Measurements from ENCODE around the gene PSMB10. TPM values are rescaled to one million over a fixed set of nuclear protein-coding genes. Genes with fewer than 3 reads are reported as not detected.

Gene PSMB10
- total RNA-seq, 4 donors from 2014 or later = 22.9 to 39.7 (median 32.5) TPM

- no peak for DNase-seq
- Histone ChIP-seq H3K9me3 (no peaks in the 10 kb centered on the region), H3K27me3 (no peaks in the 10 kb centered on the region), H3K27ac (no peak overlapping the region), H3K4me1 (peaks cover 0 to 4% of the 10 kb centered on the region in 2 donors), H3K4me3 (replicated peaks in 1 of 3) (no peak overlapping the region), H3K36me3 (peaks cover 20 to 39% of the 10 kb centered on the region in 2 donors)
- WGBS, 2 donors = 90 to 93% methylated on average over 9 to 12 of the region's 12 CpGs
- TF ChIP-seq CTCF (IDR thresholded peaks at IDR 0.05) = no peak
- TF ChIP-seq POLR2A (IDR thresholded peaks at IDR 0.05) = no peak
- intact Hi-C loops (cut with DNase I) = no loop called here
These were observed 51.1 kb downstream of the PSMB10 start for GRCh38 chr16:67885545-67885944.

- H3K36me3 ChIP-seq = peaks cover 29 to 48% of the 10 kb centered on the region in 2 donors
- H3K4me3 ChIP-seq (replicated peaks in 1 of 3) = no peak within 1 kb of the TSS
- no peak within 1 kb of the TSS for H3K27ac ChIP-seq
- TF ChIP-seq CTCF (IDR thresholded peaks at IDR 0.05) (no peak), POLR2A (IDR thresholded peaks at IDR 0.05) (no peak)
- 53 to 63% methylated on average over 10 to 13 of the region's 22 CpGs for WGBS, 2 donors
- H3K9me3 ChIP-seq = no peaks in the 10 kb centered on the region
- peaks cover 0 to 4% of the 10 kb centered on the region in 2 donors for H3K4me1 ChIP-seq
- DNase-seq = peak; percentile 76 to 84
- intact Hi-C loops (cut with DNase I) = loop anchor here (5.0 kb wide), 2 partner anchors 43 to 158 kb away; no protein-coding TSS in a partner anchor
- no peaks in the 10 kb centered on the region for H3K27me3 ChIP-seq
These were observed 52.0 kb downstream of the PSMB10 start, which contains the start of gene NRN1L for GRCh38 chr16:67884684-67885083. NRN1L (plus strand) TSS chr16:67884885; CDS start chr16:67884904, 19 bp downstream.

Small RNA genes lying within 50 kb of the gene (small RNA-seq; reads per million reads assigned to genes)
- not detected for gene NRN1L

Other genes starting within 250 kb of the PSMB10 start
- 10 to 100 TPM; 10.9 to 27.5 (median 23.7) TPM for gene GFOD2, start 217.5 kb downstream of the PSMB10 start, total RNA-seq
- 10 to 100 TPM in 2 of 4 donors, 1 to 10 TPM in 2; 9.2 to 13.0 (median 11.0) TPM for gene RANBP10, start 130.3 kb downstream of the PSMB10 start, total RNA-seq
- gene TSNAXIP1, start 130.0 kb downstream of the PSMB10 start, total RNA-seq = 1 to 10 TPM in 2 of 4 donors, under 1 TPM in 2; 0.34 to 3.2 (median 0.93) TPM
- 10 to 100 TPM; 53.5 to 79.0 (median 67.8) TPM for gene THAP11, start 94.5 kb downstream of the PSMB10 start, total RNA-seq
- 100 to 1,000 TPM in 1 of 4 donors, 10 to 100 TPM in 3; 31.6 to 153 (median 58.4) TPM for gene NUTF2, start 89.9 kb downstream of the PSMB10 start, total RNA-seq
- 10 to 100 TPM; 15.7 to 43.8 (median 26.2) TPM for gene CENPT, start 89.2 kb downstream of the PSMB10 start, total RNA-seq
- gene EDC4, start 63.8 kb downstream of the PSMB10 start, total RNA-seq = 10 to 100 TPM; 31.4 to 68.2 (median 41.2) TPM
- 1 to 10 TPM in 1 of 4 donors, not detected in 3; 2.0 TPM for gene NRN1L, start 52.0 kb downstream of the PSMB10 start, total RNA-seq
- gene PSKH1, start 43.6 kb downstream of the PSMB10 start, total RNA-seq = 10 to 100 TPM; 20.3 to 35.7 (median 28.8) TPM
- under 1 TPM in 2 of 4 donors, not detected in 2; 0.34 to 0.94 TPM for gene CTRL, start 5.0 kb downstream of the PSMB10 start, total RNA-seq
- 10 to 100 TPM in 3 of 4 donors, 1 to 10 TPM in 1; 9.9 to 16.4 (median 13.4) TPM for gene LCAT, start 7.3 kb upstream of the PSMB10 start, total RNA-seq
- gene SLC12A4, start 31.8 kb upstream of the PSMB10 start, total RNA-seq = 10 to 100 TPM; 47.0 to 65.1 (median 51.7) TPM
- gene DPEP3, start 43.6 kb upstream of the PSMB10 start, total RNA-seq = under 1 TPM in 2 of 4 donors, not detected in 2; 0.11 to 0.40 TPM
- gene DPEP2, start 62.6 kb upstream of the PSMB10 start, total RNA-seq = 1 to 10 TPM in 3 of 4 donors, under 1 TPM in 1; 0.22 to 2.5 (median 2.1) TPM
- not detected for gene DPEP2NB, start 79.1 kb upstream of the PSMB10 start, total RNA-seq
- 10 to 100 TPM in 1 of 4 donors, 1 to 10 TPM in 3; 4.2 to 10.0 (median 6.6) TPM for gene DDX28, start 86.4 kb upstream of the PSMB10 start, total RNA-seq
- 10 to 100 TPM; 10.0 to 14.1 (median 12.9) TPM for gene DUS2, start 86.4 kb upstream of the PSMB10 start, total RNA-seq
- gene NFATC3, start 148.5 kb upstream of the PSMB10 start, total RNA-seq = 100 to 1,000 TPM in 1 of 4 donors, 10 to 100 TPM in 3; 67.7 to 107 (median 71.7) TPM